ENCODE data around the gene SFMBT1. TPM values are rescaled to one million over a fixed set of nuclear protein-coding genes. Genes with fewer than 3 reads are reported as not detected.

The SFMBT1 gene
- total and polyA plus RNA-seq, 9 donors = 1.2 to 21.1 (median 6.2) TPM

DNA sequence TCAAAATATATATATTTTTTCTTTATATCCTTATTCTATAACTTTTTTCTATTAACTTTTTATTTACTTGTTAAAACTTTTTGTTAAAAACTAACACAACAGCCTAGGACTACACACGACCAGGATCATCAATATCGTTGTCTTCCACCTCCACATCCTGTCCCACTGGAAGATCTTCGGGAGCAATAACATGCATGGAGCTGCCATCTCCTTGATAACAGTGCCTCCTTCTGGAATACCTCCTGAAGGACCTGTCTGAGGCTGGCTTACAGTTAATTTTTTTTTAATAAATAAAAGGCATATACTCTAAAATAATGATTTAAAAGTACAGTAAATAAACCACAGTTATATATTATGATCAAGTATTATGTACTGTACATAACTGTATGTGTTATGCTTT, 58.9 kb downstream of the SFMBT1 start:
- 51 to 66% (median 54%) methylated on average over 3 of the region's 3 CpGs for whole genome bisulfite sequencing, 3 donors
- intact Hi-C loops (cut with DNase I) = no loop called here
- Histone ChIP-seq H3K4me3 (no peak overlapping the region), H3K36me3 (no peaks in the 10 kb centered on the region), H3K27me3 (no peaks in the 10 kb centered on the region), H3K27ac (no peak overlapping the region), H3K4me1 (ENCODE audit: insufficient read depth) (no peaks in the 10 kb centered on the region), H3K9me3 (no peaks in the 10 kb centered on the region)
- TF ChIP-seq EP300 (IDR thresholded peaks at IDR 0.05) (no peak), POLR2A (IDR thresholded peaks at IDR 0.05) (no peak)
- TF ChIP-seq, protein P1, sequence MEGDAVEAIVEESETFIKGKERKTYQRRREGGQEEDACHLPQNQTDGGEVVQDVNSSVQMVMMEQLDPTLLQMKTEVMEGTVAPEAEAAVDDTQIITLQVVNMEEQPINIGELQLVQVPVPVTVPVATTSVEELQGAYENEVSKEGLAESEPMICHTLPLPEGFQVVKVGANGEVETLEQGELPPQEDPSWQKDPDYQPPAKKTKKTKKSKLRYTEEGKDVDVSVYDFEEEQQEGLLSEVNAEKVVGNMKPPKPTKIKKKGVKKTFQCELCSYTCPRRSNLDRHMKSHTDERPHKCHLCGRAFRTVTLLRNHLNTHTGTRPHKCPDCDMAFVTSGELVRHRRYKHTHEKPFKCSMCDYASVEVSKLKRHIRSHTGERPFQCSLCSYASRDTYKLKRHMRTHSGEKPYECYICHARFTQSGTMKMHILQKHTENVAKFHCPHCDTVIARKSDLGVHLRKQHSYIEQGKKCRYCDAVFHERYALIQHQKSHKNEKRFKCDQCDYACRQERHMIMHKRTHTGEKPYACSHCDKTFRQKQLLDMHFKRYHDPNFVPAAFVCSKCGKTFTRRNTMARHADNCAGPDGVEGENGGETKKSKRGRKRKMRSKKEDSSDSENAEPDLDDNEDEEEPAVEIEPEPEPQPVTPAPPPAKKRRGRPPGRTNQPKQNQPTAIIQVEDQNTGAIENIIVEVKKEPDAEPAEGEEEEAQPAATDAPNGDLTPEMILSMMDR (IDR thresholded peaks at IDR 0.05) = no peak
- no peak for DNase-seq

DNA sequence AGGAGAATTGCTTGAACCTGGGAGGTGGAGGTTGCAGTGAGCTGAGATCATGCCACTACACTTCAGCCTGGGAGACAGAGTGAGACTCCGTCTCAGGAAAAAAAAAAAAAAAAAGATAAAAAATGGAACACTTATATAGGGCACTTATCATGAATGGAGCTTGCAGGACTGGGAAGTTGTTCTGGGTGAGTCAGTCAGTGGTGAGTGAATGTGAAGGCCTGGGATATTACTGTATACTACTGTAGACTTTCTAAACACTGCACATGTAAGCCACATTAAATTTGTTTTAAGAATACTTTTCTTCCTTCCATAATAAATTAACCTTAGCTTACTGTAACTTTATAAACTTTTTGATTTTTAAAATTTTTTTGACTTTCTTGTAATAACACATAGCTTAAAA, 59.8 kb downstream of the SFMBT1 start:
- Histone ChIP-seq H3K4me1 (ENCODE audit: insufficient read depth) (no peaks in the 10 kb centered on the region), H3K9me3 (no peaks in the 10 kb centered on the region), H3K27me3 (no peaks in the 10 kb centered on the region), H3K4me3 (no peak overlapping the region), H3K27ac (no peak overlapping the region), H3K36me3 (no peaks in the 10 kb centered on the region)
- TF ChIP-seq POLR2A (IDR thresholded peaks at IDR 0.05) (no peak), EP300 (IDR thresholded peaks at IDR 0.05) (no peak)
- TF ChIP-seq, protein P1 (IDR thresholded peaks at IDR 0.05) = no peak
- DNase-seq = no peak
- intact Hi-C loops (cut with DNase I) = no loop called here
- WGBS, 3 donors = 70 to 88% (median 73%) methylated on average over 1 of the region's 1 CpG

DNA sequence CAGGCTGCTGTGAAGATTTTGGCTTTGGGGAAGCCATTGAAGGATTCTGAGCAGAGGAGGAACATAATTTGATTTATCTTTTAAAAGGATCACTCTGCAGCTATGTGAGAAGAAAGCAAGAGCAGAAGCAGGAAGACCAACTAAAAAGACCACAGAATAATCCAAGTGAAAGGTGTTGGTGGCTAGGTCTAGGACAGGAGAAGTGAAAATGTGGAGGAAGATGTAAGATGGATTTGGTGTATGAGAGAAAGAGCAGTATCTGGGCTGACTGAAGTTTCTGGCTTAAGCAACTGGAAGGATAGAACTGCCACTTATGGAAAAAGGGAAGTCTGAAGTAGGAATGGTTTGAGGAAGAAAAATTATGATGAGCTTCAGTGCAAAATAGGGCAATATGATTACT, 62.0 kb downstream of the SFMBT1 start:
- Histone ChIP-seq H3K27ac (no peak overlapping the region), H3K9me3 (no peaks in the 10 kb centered on the region), H3K4me1 (ENCODE audit: insufficient read depth) (no peaks in the 10 kb centered on the region), H3K4me3 (no peak overlapping the region), H3K36me3 (no peaks in the 10 kb centered on the region), H3K27me3 (no peaks in the 10 kb centered on the region)
- intact Hi-C loops (cut with DNase I) = no loop called here
- DNase-seq = no peak
- TF ChIP-seq, protein P1 (IDR thresholded peaks at IDR 0.05) = no peak
- TF ChIP-seq EP300 (IDR thresholded peaks at IDR 0.05) (no peak), POLR2A (IDR thresholded peaks at IDR 0.05) (no peak)

DNA sequence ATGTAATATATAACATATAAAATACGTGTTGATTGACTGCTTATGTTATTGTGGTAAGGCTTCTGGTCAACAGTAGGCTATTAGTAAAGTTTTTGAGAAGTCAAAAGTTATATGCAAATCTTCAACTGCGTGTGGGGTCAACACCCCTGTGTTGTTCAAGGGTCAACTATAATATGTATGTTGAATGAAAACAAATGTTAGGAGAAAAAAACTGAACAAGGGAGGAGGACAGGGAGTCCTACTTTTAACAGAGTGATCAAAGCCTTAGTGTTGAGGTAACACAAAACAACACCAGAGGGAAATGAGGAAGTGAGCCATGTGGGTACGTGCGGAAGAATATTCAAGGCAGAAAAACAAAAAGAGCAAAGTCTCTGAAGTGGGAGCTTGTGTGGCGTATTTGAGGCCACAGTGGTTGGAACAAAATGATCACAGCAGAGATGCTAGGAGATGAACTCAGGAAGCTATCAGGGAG, 62.5 kb downstream of the SFMBT1 start:
- H3K27ac ChIP-seq = no peak overlapping the region
- 84 to 90% (median 88%) methylated on average over 5 of the region's 5 CpGs for WGBS, 3 donors

More for the DNA sequence above, 62.5 kb downstream of the SFMBT1 start:
- no peaks in the 10 kb centered on the region for H3K27me3 ChIP-seq
- intact Hi-C loops (cut with DNase I) = no loop called here
- TF ChIP-seq POLR2A (IDR thresholded peaks at IDR 0.05) (no peak), EP300 (IDR thresholded peaks at IDR 0.05) (no peak)
- TF ChIP-seq, protein P1 (IDR thresholded peaks at IDR 0.05) = no peak
- H3K4me3 ChIP-seq = no peak overlapping the region
- H3K9me3 ChIP-seq = no peaks in the 10 kb centered on the region
- DNase-seq = no peak
- H3K4me1 ChIP-seq (ENCODE audit: insufficient read depth) = no peaks in the 10 kb centered on the region
- H3K36me3 ChIP-seq = no peaks in the 10 kb centered on the region

Measured in ovary (tissue), 9 donors.